Cardiac fibroblast (primary cell): ENCODE results near the gene AKAP9.
A peak's percentile ranks its signal among the peaks of the same experiment; 100 is the strongest.

ENCODE experiments used
- DNase-seq, 2 donors: peaks; one replicate each; pipeline versions ENCODE4 v3.0.0 to v3.0.0-alpha.2; 2010; ENCODE audit warnings: low read depth in 2 of 2
- H3K4me3 ChIP-seq, 2 donors: replicated peaks in 1 of 2; 1 replicate in 1 of 2; 2 replicates in 1 of 2; pipeline ENCODE4 v1.5.1; 2011; ENCODE audit warnings: low read depth in 2 of 2, low read length in 2 of 2, mild to moderate bottlenecking in 2 of 2, moderate library complexity in 1 of 2
- CTCF ChIP-seq: IDR thresholded peaks from one replicate; pipeline ENCODE4 v1.5.1; 2011; ENCODE audit warnings: low read depth, mild to moderate bottlenecking, low read length, inconsistent platforms

Gene AKAP9

GRCh38 chr7:91899563-91899962 lies 41.1 kb upstream of the AKAP9 start:
- DNase-seq = no peak
- H3K4me3 ChIP-seq = no peak overlapping the region
- TF ChIP-seq CTCF = no peak

GRCh38 chr7:91910171-91910570 lies 30.5 kb upstream of the AKAP9 start:
- H3K4me3 ChIP-seq = no peak overlapping the region
- DNase-seq = no peak
- no peak for TF ChIP-seq CTCF

GRCh38 chr7:91911121-91911520 lies 29.5 kb upstream of the AKAP9 start:
- no peak overlapping the region for H3K4me3 ChIP-seq
- TF ChIP-seq CTCF = no peak

GRCh38 chr7:91912494-91912893 lies 28.2 kb upstream of the AKAP9 start:
- no peak overlapping the region for H3K4me3 ChIP-seq

More at GRCh38 chr7:91911121-91911520, 29.5 kb upstream of the AKAP9 start:
- no peak for DNase-seq

GRCh38 chr7:91913612-91914011 lies 27.1 kb upstream of the AKAP9 start:
- H3K4me3 ChIP-seq = no peak overlapping the region
- TF ChIP-seq CTCF = no peak
- peak; percentile 68 to 84 for DNase-seq

More at GRCh38 chr7:91912494-91912893, 28.2 kb upstream of the AKAP9 start:
- peak; percentile 34 to 41 for DNase-seq
- no peak for TF ChIP-seq CTCF

- TF ChIP-seq CTCF = no peak
- peak; percentile 13 to 44 for DNase-seq
- no peak overlapping the region for H3K4me3 ChIP-seq
Measured at GRCh38 chr7:91915401-91916050, 25.1 kb upstream of the AKAP9 start.

GRCh38 chr7:91916051-91916440 lies 24.6 kb upstream of the AKAP9 start:
- DNase-seq = no peak
- no peak for TF ChIP-seq CTCF

More at GRCh38 chr7:91916051-91916440, 24.6 kb upstream of the AKAP9 start:
- no peak overlapping the region for H3K4me3 ChIP-seq
